Brain microvascular endothelial cell (primary cell): ENCODE measurements around the gene LSM2.
"Not testable (repeated sequence)": the region's sequence is repeated elsewhere in the genome, so short reads cannot be mapped to it uniquely, and the experiment has no call there.

Source experiments
- DNase-seq: peaks from one replicate; pipeline ENCODE4 v3.0.0-alpha.2; 2020
- H3K27ac ChIP-seq: fragments of 250-450 bp; sonication (Bioruptor Pico); 2 replicates; pipeline ENCODE4 v1.5.1; 2020; ENCODE audit warnings: mild to moderate bottlenecking, moderate library complexity
- H3K27me3 ChIP-seq: fragments of 250-450 bp; sonication (Bioruptor Pico); replicated peaks from 2 replicates; pipeline ENCODE4 v1.5.1; 2020; ENCODE audit warnings: mild to moderate bottlenecking
- H3K36me3 ChIP-seq: fragments of 250-450 bp; sonication (Bioruptor Pico); replicated peaks from 2 replicates; pipeline ENCODE4 v1.5.1; 2020; ENCODE audit warnings: mild to moderate bottlenecking
- H3K4me3 ChIP-seq: 2 replicates; pipeline ENCODE4 v1.5.1; 2011; ENCODE audit warnings: low read depth, mild to moderate bottlenecking, control low read depth, low read length, moderate library complexity
- CTCF ChIP-seq: IDR thresholded peaks from 2 replicates; pipeline ENCODE4 v1.5.1; 2011; ENCODE audit warnings: low read depth, mild to moderate bottlenecking, moderate library complexity, low read length, control low read depth, inconsistent platforms; ENCODE audit errors: missing control alignments
- in situ Hi-C: cut with HindIII; loops from 2 replicates; pipeline ENCODE4 v1.10.0; 2017; ENCODE audit warnings: low sequenced_read_pairs, low pct_ligation_motif_present

Gene LSM2

GRCh38 chr6:31827286-31828079, 20.7 kb upstream of the LSM2 start, which contains the start of gene HSPA1B:
HSPA1B (plus strand) TSS chr6:31827738; CDS start chr6:31827951, 213 bp downstream.
- in situ Hi-C loops, result no loop called here
- peak; percentile 100 for DNase-seq
- Histone ChIP-seq H3K36me3 (no peaks in the 10 kb centered on the region), H3K27me3 (no peaks in the 10 kb centered on the region), H3K27ac (peak within 1 kb of the TSS; percentile 91), H3K4me3 (peak within 1 kb of the TSS; percentile 64)
- no peak for TF ChIP-seq CTCF

GRCh38 chr6:31826793-31827285, 20.1 kb upstream of the LSM2 start:
- Histone ChIP-seq H3K36me3 (no peaks in the 10 kb centered on the region), H3K27me3 (no peaks in the 10 kb centered on the region), H3K27ac (peak overlapping the region; percentile 91), H3K4me3 (peak overlapping the region; percentile 43)
- no peak for TF ChIP-seq CTCF
- in situ Hi-C loops, result no loop called here
- DNase-seq, result no peak

GRCh38 chr6:31825553-31825952, 18.8 kb upstream of the LSM2 start:
- no peaks in the 10 kb centered on the region for H3K36me3 ChIP-seq
- H3K4me3 ChIP-seq, result no peak overlapping the region
- no peak overlapping the region for H3K27ac ChIP-seq
- in situ Hi-C loops, result no loop called here
- H3K27me3 ChIP-seq, result no peaks in the 10 kb centered on the region
- DNase-seq, result no peak
- no peak for TF ChIP-seq CTCF

GRCh38 chr6:31823592-31824196, 16.9 kb upstream of the LSM2 start:
- H3K4me3 ChIP-seq, in situ Hi-C loops, DNase-seq, H3K36me3 ChIP-seq, H3K27me3 ChIP-seq, H3K27ac ChIP-seq: not testable (repeated sequence)

GRCh38 chr6:31822036-31822821, 15.5 kb upstream of the LSM2 start:
- Histone ChIP-seq H3K36me3 (no peaks in the 10 kb centered on the region), H3K27ac (peak overlapping the region; percentile 80), H3K4me3 (peak overlapping the region; percentile 64), H3K27me3 (no peaks in the 10 kb centered on the region)
- in situ Hi-C loops, result no loop called here
- no peak for TF ChIP-seq CTCF
- peak; percentile 53 for DNase-seq
